Measurements from ENCODE around the gene SNRNP48.

The SNRNP48 gene

DNA sequence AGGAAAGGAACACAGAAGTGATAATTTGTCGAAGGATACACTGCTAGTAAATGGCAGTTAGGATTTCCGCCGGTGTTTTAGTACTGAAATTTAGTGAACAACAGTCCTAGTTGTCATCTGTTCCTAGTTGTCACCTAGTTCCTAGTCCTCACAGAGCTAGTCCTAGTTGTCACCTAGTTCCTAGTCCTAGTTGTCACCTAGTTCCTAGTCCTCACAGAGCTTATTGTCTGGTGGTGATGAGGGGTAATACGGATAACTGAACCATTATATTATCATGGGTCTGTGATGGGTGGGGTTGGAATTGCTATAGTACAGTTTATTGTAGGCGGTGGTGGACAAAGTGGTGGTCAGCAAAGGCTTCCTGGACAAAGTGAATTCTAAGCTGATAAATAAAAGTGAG, 1.8 kb downstream of the SNRNP48 start:
- no peak for DNase-seq (ENCODE audit: low read depth in 3 of 3, low spot score in 1 of 3)

DNA sequence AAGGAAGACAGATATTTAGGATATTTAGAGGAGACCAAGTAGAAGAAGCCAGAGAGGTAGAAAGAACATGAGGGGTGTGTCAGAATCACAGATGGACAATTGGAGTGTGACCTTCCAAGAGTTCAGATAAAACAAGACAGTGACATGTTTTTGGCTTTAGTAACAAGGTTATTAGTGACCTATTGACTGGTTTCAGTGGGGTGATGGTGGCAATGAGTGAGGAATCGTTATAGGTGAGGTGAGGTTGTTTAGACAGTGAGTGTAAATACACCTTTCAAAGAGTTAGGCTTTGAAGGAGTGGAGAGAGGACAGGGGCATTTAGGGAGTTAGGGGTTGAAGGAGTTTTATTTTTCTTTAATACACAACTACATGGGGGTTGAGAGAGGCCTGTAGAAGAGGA, 3.2 kb downstream of the SNRNP48 start:
- DNase-seq (ENCODE audit: low read depth in 3 of 3, low spot score in 1 of 3), result no peak

GRCh38 chr6:7594579-7595125, 4.7 kb downstream of the SNRNP48 start:
- no peak for DNase-seq (ENCODE audit: low read depth in 3 of 3, low spot score in 1 of 3)

- no peak for DNase-seq (ENCODE audit: low read depth in 3 of 3, low spot score in 1 of 3)
Measured at GRCh38 chr6:7604003-7604402, 14.0 kb downstream of the SNRNP48 start.

DNA sequence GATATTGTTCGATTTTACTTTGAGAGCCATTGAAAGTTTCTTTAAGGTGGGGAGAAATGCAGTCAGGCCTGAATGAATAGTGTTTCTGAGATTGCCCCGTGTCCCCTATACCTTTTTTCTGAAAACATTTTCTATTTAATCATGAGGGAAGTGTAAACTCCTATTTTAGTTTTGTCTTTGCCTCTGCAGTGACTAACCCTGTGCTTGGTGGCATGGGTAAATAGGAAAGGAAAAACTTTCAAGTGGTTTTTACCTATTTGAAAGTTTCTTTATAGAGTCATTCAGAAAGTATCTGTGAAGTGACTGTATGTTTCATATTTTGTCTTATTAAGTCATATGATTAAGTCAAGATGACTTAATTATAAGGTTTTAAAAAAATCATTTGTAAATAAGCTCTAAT, 14.5 kb downstream of the SNRNP48 start:
- DNase-seq (ENCODE audit: low read depth in 3 of 3, low spot score in 1 of 3), result no peak

DNA sequence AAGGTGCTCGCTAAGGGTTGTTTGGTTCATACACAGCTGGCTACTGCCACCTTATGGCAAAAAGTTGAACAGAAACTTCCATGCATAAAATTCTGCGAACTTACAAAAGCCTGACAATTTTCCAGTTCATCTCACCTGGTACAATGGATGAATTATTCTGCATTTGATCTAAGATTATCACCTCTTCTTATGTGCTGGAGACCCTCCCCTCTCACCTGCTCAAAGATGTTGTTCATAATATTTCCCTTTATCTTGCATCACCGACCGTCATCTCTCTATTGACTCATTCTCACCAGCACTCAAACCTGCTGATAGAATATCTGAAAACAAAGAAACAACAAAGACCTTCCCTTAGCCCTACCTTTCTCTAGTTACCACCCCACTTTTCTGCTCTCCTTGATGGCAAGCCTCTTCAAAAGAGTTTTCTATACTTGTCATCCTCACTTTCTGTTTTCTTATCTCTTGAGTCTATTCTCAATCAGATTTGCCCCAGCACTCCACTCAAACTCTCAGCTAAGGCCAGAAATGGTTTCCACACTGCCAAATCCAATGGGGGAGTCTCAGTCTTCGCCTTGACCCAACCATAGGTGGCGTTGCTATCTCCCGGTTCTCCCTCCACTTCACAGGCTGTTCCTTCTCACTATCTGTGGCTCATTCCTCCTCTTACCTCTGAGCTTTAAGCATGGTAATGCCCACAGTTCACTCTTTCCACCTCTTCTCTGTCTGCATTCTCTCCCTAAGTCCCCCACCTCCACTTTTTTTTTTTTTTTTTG, 25.8 kb downstream of the SNRNP48 start:
- no peak for DNase-seq (ENCODE audit: low read depth in 3 of 3, low spot score in 1 of 3)

- DNase-seq (ENCODE audit: low read depth in 3 of 3, low spot score in 1 of 3), result no peak
Measured at GRCh38 chr6:7617801-7618764, 28.1 kb downstream of the SNRNP48 start.

- DNase-seq (ENCODE audit: low read depth in 3 of 3, low spot score in 1 of 3), result no peak
Measured at GRCh38 chr6:7621761-7622160, 31.8 kb downstream of the SNRNP48 start.

GRCh38 chr6:7624796-7625710, 35.1 kb downstream of the SNRNP48 start:
- no peak for DNase-seq (ENCODE audit: low read depth in 3 of 3, low spot score in 1 of 3)

DNA sequence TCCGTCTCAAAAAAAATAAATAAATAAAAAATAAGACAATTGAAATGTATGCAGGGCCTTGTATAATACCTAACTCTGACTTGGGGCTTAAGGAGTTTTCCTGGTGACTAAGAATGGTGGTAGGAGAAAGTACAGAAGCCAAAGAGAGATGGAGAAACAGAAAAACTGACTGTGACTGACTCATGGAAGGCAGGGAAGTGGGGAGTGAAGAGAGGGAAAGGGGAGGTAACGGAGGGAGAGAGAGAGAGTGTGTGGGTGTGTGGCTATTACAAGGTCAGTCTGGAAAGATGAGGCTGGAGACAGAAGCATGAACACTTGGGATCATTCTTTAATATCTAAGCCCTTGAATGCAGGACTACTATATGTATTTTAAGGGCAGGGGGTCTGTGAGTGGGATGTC, 38.5 kb downstream of the SNRNP48 start:
- DNase-seq (ENCODE audit: low read depth in 3 of 3, low spot score in 1 of 3), result no peak

DNA sequence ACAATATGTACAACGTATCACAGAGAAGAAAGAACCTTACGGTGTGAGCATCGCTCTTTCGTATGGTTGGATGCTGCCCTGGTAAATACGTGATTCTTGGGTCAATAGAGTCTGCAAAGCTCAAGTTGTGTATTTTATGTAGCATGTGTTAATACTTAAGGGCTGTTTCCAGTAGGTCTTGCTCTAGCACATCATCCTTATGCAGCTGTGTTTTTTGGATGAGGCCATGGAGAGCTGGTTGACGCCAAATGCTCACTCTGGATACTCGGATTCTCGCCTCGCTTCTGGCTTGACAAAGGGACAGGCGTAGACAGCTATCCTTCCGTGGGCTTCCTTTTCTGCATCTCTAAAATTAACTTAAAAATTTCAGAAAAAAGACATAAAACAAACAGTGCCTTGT, 38.9 kb downstream of the SNRNP48 start:
- DNase-seq (ENCODE audit: low read depth in 3 of 3, low spot score in 1 of 3), result no peak

DNA sequence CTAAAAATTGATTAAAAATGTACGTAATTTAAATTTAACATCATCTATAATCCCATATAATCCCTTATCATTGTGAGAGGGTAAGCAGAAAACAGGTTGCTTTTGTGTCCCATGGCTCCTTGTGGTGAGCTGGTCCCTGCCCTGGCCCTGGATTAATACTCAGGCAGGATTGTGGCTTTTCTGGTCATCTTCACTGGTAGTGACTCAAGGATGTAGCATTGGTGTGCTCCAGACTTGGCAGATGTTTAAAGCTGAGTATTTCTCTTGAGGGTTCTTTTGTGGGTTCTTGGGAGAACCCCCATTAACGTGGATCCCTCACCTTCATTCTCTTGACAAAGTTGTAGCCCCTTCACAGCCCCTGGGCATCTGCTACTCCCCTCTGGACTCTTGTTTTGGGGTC, 39.3 kb downstream of the SNRNP48 start:
- no peak for DNase-seq (ENCODE audit: low read depth in 3 of 3, low spot score in 1 of 3)

DNA sequence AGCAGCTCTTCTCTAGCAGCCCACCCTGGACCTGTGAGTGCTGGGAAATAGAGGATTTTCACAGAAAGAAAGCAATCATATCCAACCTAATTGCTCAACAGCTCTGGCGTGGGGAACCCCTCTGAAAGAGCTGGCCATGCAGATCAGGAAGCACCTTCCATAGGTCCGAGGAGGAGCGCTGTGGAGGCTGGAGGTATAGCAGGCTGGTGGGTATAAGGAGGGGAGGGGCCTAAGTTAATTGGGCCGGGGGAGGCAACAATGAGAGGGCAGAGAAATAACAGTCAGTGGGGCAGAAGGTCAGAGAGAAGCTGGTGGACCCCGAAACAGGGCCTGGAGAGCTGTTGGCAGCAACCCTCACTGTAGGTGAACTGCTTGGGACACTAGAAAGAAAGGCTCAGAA, 40.8 kb downstream of the SNRNP48 start:
- DNase-seq (ENCODE audit: low read depth in 3 of 3, low spot score in 1 of 3), result no peak

DNA sequence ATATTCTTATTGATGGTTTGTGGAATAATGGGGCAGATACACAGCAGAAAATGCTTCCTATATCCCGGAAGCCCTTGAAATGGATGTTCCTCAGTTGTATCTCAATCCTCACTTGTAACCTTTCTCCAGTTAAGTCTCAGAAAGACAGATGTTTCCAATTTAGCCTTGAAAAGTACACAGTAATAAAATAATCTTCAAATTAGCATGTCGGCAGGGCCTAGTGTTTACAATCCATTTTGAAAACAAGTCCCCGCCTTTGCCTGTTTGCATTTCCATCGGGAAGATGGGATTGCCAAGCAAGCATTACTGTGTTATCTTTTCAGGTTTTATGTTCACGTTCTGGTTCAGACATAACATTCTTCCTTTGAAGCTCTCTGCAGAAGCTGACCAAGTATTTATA, 41.5 kb downstream of the SNRNP48 start:
- DNase-seq (ENCODE audit: low read depth in 3 of 3, low spot score in 1 of 3), result no peak

- no peak for DNase-seq (ENCODE audit: low read depth in 3 of 3, low spot score in 1 of 3)
Measured at GRCh38 chr6:7632501-7633290, 42.7 kb downstream of the SNRNP48 start.

DNA sequence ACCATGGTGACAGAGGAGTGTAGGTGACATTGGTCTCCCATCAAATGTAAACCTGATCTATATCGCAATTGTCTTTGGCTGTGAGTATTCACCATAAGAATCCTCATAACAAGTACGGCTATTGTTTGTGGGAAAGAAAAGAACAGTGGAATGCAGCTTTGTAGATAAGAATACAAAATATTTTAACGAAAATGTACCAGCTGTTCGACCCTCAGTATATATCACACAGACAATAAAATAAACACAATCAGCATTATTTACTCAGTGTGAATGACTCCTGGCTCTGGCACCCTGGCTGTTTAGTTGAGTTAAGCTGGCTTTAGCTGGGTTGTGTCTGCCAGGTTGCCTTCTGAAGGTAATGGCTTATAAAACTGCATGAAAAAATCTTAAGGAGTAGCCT, 43.4 kb downstream of the SNRNP48 start:
- DNase-seq (ENCODE audit: low read depth in 3 of 3, low spot score in 1 of 3), result no peak

GRCh38 chr6:7636151-7636550, 46.2 kb downstream of the SNRNP48 start:
- no peak for DNase-seq (ENCODE audit: low read depth in 3 of 3, low spot score in 1 of 3)

DNA sequence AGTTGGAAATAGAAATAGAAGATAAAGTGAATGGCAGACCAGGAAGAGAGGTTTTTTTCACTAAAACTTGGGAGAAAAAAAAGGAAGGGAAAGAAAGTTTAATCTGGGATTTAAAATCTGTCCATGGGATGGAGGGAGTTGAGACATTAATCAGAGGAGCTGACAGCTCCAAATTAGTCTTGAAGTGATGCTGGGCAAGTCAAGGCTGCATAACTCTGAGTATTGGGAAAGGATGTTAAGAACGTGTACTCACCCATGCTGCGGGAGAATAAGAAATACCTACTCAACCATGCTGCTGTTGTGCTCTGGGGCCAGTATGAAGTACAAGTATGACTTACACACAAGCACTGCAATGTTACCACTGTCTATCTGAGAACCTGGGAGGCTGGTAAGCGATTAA, 47.5 kb downstream of the SNRNP48 start:
- DNase-seq (ENCODE audit: low read depth in 3 of 3, low spot score in 1 of 3), result no peak

- DNase-seq (ENCODE audit: low read depth in 3 of 3, low spot score in 1 of 3), result no peak
Measured at GRCh38 chr6:7639427-7639826, 49.4 kb downstream of the SNRNP48 start.

- DNase-seq (ENCODE audit: low read depth in 3 of 3, low spot score in 1 of 3), result no peak
Measured at GRCh38 chr6:7640016-7640415, 50.0 kb downstream of the SNRNP48 start.
